ENCODE measurements around the gene GALNT10.

Gene GALNT10

DNA sequence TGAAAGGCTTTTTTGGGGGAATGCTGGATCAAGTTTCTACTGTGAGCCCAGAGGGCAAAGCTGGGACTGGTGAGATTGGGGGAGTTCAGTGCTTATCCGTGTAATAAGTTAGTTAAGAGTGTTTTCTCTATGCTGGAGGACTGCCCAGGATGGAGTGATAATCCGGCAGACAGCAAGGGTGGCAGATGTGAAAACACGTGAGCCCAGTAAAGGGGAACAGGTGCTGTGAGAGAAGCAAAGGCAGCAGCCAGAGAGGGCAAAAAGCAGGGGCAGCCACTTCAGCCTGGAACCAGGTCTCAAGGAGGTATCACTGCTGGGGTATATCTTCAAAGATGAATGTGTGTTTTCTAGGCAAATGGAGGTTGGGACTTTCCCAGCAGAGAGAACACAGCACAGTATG, 53.9 kb downstream of the GALNT10 start:
- TF ChIP-seq L3MBTL2 (conservative IDR thresholded peaks at IDR 0.05) (no peak), ARNT (IDR thresholded peaks at IDR 0.05) (no peak), FOXK2 (IDR thresholded peaks at IDR 0.05) (no peak), ZNF384 (IDR thresholded peaks at IDR 0.05) (no peak), FOXM1 (IDR thresholded peaks at IDR 0.05; ENCODE audit: borderline replicate concordance) (no peak), SUZ12 (IDR thresholded peaks at IDR 0.05) (no peak), SP1 (IDR thresholded peaks at IDR 0.05) (no peak), LEF1 (IDR thresholded peaks at IDR 0.05; ENCODE audit: borderline replicate concordance) (no peak), HDGF (IDR thresholded peaks at IDR 0.05; ENCODE audit: borderline replicate concordance) (no peak), BHLHE40 (IDR thresholded peaks at IDR 0.05; ENCODE audit: borderline replicate concordance) (no peak), FOXA1 (IDR thresholded peaks at IDR 0.05) (no peak), CTBP1 (IDR thresholded peaks at IDR 0.05; ENCODE audit: borderline replicate concordance) (no peak), TARDBP (IDR thresholded peaks at IDR 0.05) (no peak), NFRKB (IDR thresholded peaks at IDR 0.05) (no peak), ELF4 (IDR thresholded peaks at IDR 0.05) (no peak)
- TF ChIP-seq, protein P1, sequence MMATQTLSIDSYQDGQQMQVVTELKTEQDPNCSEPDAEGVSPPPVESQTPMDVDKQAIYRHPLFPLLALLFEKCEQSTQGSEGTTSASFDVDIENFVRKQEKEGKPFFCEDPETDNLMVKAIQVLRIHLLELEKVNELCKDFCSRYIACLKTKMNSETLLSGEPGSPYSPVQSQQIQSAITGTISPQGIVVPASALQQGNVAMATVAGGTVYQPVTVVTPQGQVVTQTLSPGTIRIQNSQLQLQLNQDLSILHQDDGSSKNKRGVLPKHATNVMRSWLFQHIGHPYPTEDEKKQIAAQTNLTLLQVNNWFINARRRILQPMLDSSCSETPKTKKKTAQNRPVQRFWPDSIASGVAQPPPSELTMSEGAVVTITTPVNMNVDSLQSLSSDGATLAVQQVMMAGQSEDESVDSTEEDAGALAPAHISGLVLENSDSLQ (IDR thresholded peaks at IDR 0.05) = no peak
- no peak for DNase-seq (ENCODE audit: extremely low spot score)
- ChIA-PET CTCF (no interaction called here), POLR2A (no interaction called here)

DNA sequence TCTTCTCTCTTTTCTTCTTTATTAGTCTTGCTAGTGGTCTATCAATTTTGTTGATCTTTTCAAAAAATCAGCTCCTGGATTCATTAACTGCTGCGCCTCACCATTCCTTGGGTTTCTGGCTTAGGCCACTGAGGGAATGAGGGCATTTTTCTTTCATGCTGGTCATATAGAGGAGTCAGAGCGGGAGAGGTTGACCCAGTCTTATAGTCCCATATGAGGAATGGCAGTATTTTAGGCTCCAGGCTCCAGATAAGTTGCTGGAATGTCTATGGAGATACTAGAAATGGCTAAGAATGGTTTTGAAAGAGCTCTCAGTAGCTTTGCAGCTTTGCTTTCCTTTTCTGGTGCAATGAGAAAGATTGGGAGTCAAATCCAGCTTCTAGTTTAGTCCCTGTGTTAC, 58.2 kb downstream of the GALNT10 start:
- POLR2A ChIA-PET = no interaction called here
- CTCF ChIA-PET = no interaction called here
- no peak for DNase-seq (ENCODE audit: extremely low spot score)
- TF ChIP-seq SP1 (IDR thresholded peaks at IDR 0.05) = no peak
- TF ChIP-seq, protein P1 (IDR thresholded peaks at IDR 0.05) = no peak
- no peak for TF ChIP-seq L3MBTL2 (conservative IDR thresholded peaks at IDR 0.05)
- TF ChIP-seq BHLHE40 (IDR thresholded peaks at IDR 0.05; ENCODE audit: borderline replicate concordance) = no peak
- TF ChIP-seq ARNT (IDR thresholded peaks at IDR 0.05) = no peak

DNA sequence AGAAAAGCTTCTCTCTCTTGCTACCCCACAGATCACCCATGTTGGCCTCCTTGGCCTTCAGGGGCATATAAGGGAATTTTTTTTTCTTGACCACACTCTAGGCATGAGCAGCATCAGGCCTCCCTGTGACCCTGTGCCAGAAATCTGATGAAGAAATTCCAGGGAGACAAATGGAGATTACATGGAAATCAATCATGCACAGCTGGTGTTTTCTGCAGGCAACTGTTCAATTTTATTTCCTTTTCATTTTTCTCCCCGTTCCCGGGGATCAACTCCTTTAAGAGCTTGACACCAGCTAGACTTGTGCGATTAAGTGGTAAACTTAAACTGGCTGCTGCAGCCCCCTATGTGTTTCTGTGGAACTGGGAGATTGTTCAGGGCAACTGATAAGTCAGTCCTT, 59.3 kb downstream of the GALNT10 start:
- DNase-seq (ENCODE audit: extremely low spot score) = no peak
- CTCF ChIA-PET = no interaction called here
- TF ChIP-seq SUZ12 (IDR thresholded peaks at IDR 0.05) = no peak
- no peak for TF ChIP-seq ELF4 (IDR thresholded peaks at IDR 0.05)
- no peak for TF ChIP-seq ZNF384 (IDR thresholded peaks at IDR 0.05)
- TF ChIP-seq ARNT (IDR thresholded peaks at IDR 0.05) = no peak
- no peak for TF ChIP-seq CTBP1 (IDR thresholded peaks at IDR 0.05; ENCODE audit: borderline replicate concordance)
- no peak for TF ChIP-seq FOXM1 (IDR thresholded peaks at IDR 0.05; ENCODE audit: borderline replicate concordance)
- TF ChIP-seq L3MBTL2 (conservative IDR thresholded peaks at IDR 0.05) = no peak
- no peak for TF ChIP-seq BHLHE40 (IDR thresholded peaks at IDR 0.05; ENCODE audit: borderline replicate concordance)
- no peak for TF ChIP-seq TARDBP (IDR thresholded peaks at IDR 0.05)
- TF ChIP-seq LEF1 (IDR thresholded peaks at IDR 0.05; ENCODE audit: borderline replicate concordance) = no peak
- TF ChIP-seq, protein P1 (IDR thresholded peaks at IDR 0.05) = no peak
- TF ChIP-seq HDGF (IDR thresholded peaks at IDR 0.05; ENCODE audit: borderline replicate concordance) = no peak
- no peak for TF ChIP-seq FOXA1 (IDR thresholded peaks at IDR 0.05)
- TF ChIP-seq SP1 (IDR thresholded peaks at IDR 0.05) = no peak
- no peak for TF ChIP-seq NFRKB (IDR thresholded peaks at IDR 0.05)
- POLR2A ChIA-PET = no interaction called here

DNA sequence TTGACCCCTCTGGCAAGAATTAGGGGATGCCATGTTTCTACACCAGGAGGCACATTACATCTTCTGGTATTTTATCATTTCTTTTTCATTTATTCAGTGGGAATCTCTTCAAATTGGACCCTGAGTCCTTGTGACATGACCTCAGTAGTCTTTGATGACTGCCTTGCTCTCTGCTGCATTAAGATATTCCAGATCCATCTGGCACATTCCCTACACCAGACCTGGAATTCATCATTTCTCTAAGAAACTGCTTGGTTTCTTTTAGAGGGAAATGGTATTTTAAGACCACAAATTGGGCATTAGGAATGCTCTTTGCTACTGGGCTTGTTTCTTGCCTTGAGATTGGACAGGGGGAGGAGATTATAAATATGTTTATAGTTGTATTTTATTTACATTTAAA, 61.0 kb downstream of the GALNT10 start:
- CTCF ChIA-PET = no interaction called here
- TF ChIP-seq ZNF384 (IDR thresholded peaks at IDR 0.05) = no peak
- TF ChIP-seq TARDBP (IDR thresholded peaks at IDR 0.05) = no peak
- no peak for TF ChIP-seq ARNT (IDR thresholded peaks at IDR 0.05)
- no peak for TF ChIP-seq SUZ12 (IDR thresholded peaks at IDR 0.05)
- no peak for TF ChIP-seq FOXK2 (IDR thresholded peaks at IDR 0.05)
- TF ChIP-seq HDGF (IDR thresholded peaks at IDR 0.05; ENCODE audit: borderline replicate concordance) = no peak
- no peak for TF ChIP-seq BHLHE40 (IDR thresholded peaks at IDR 0.05; ENCODE audit: borderline replicate concordance)
- TF ChIP-seq FOXM1 (IDR thresholded peaks at IDR 0.05; ENCODE audit: borderline replicate concordance) = no peak
- TF ChIP-seq ELF4 (IDR thresholded peaks at IDR 0.05) = no peak
- TF ChIP-seq L3MBTL2 (conservative IDR thresholded peaks at IDR 0.05) = no peak
- TF ChIP-seq NFRKB (IDR thresholded peaks at IDR 0.05) = no peak
- no peak for TF ChIP-seq SP1 (IDR thresholded peaks at IDR 0.05)
- TF ChIP-seq CTBP1 (IDR thresholded peaks at IDR 0.05; ENCODE audit: borderline replicate concordance) = no peak
- no peak for DNase-seq (ENCODE audit: extremely low spot score)
- POLR2A ChIA-PET = no interaction called here

DNA sequence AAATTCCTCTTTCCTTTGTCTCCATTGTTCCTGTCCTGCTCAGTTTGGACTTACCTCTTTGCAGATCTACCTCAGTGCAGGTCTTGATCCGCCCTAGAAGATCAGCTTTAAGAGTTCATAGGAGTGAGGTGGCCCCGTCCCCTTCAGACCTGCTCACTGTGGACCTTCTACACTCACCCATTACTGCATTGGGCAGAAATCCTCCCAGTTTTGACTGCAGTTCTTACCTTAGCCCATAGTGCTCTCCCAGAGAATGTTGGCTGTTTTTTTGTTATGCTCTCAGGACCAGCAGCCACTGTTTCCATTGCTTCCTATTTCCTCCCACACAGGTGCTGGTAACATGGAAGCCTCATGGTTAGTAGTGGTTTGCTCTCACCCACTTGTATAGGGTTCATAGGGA, 63.3 kb downstream of the GALNT10 start:
- TF ChIP-seq, protein P1 (IDR thresholded peaks at IDR 0.05) = no peak
- TF ChIP-seq L3MBTL2 (conservative IDR thresholded peaks at IDR 0.05) (no peak), FOXM1 (IDR thresholded peaks at IDR 0.05; ENCODE audit: borderline replicate concordance) (no peak), TARDBP (IDR thresholded peaks at IDR 0.05) (no peak), SUZ12 (IDR thresholded peaks at IDR 0.05) (no peak)
- ChIA-PET CTCF (interaction anchor here (0.6 kb wide), 1 partner anchor 200 kb away, joined by 4 read pairs; no protein-coding TSS in a partner anchor), POLR2A (no interaction called here)
- no peak for DNase-seq (ENCODE audit: extremely low spot score)

DNA sequence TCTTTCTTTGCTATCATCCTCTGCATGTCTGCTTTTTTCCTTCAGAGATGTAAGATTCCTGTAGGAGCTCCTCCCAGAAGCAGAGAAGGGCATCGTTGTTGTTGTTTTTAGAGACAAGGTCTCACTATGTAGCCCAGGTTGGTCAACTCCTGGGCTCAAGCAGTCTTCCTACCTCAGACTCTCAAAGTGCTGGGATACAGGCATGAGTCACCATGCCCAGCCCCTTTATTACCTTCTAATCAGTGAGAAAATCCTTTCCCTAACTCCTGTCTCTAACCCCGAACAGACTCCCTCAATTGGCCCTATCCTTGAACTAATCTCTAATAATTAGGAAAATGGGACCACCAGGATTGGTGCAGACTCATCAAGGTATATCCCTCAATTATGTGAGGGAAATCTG, 64.4 kb downstream of the GALNT10 start:
- ChIA-PET POLR2A (no interaction called here), CTCF (no interaction called here)
- DNase-seq (ENCODE audit: extremely low spot score) = no peak
- TF ChIP-seq TARDBP (IDR thresholded peaks at IDR 0.05) = no peak
- TF ChIP-seq FOXK2 (IDR thresholded peaks at IDR 0.05) = no peak
- no peak for TF ChIP-seq ZNF384 (IDR thresholded peaks at IDR 0.05)
- TF ChIP-seq SP1 (IDR thresholded peaks at IDR 0.05) = no peak
- no peak for TF ChIP-seq L3MBTL2 (conservative IDR thresholded peaks at IDR 0.05)
- no peak for TF ChIP-seq ARNT (IDR thresholded peaks at IDR 0.05)
- TF ChIP-seq NFRKB (IDR thresholded peaks at IDR 0.05) = no peak
- no peak for TF ChIP-seq FOXM1 (IDR thresholded peaks at IDR 0.05; ENCODE audit: borderline replicate concordance)
